ENCODE data around the gene MRPS6. TPM values are rescaled to one million over a fixed set of nuclear protein-coding genes. Genes with fewer than 3 reads are reported as not detected.

The MRPS6 gene
- total and polyA plus RNA-seq, 9 donors: 19.1 to 104 (median 46.5) TPM

DNA sequence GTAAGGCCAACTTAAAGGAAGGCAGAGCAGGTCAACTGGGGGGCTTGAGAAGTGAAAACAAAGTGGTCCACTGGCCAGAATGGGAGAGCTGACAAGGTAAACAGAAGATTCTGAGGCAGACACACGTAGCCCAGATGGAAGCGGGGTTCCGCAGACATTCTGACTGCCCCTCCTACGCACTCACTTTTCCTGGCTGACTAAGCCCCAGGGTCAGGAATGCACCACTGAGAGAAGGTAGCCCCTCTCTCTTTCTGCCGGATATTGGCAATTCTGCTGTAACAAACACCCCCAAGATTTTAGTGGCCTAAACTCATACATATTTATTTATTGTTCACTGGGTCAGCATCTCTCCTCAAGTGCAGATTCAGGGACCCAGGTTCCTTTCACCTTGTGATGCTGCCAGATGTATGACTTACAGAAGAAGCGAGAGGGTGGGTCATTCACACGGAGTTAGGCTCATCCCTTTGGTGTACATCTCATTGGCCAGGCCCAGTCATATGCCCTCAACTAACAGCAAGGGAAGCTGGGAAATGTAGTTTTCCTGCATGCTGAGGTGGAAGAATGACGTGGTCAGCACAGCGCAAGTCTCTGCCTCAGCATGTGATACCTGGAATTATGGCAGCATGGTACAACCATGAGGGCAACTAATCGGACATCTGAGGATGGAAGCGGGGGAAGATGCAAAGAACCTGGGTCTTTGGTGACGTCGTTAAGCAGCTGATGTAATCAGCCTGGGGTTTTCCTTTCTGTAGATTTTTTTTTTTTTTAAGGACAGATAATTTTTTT is 43.4 kb upstream of the MRPS6 start:
- H3K27ac ChIP-seq: no peak overlapping the region
- peak in 2 of 5 donors; percentile 18 to 38 for DNase-seq
- WGBS, 3 donors: 28 to 31% (median 31%) methylated on average over 13 of the region's 13 CpGs
- no peaks in the 10 kb centered on the region for H3K36me3 ChIP-seq
- intact Hi-C loops (cut with DNase I): no loop called here
- no peak for TF ChIP-seq POLR2A (IDR thresholded peaks at IDR 0.05)
- TF ChIP-seq, protein P1, sequence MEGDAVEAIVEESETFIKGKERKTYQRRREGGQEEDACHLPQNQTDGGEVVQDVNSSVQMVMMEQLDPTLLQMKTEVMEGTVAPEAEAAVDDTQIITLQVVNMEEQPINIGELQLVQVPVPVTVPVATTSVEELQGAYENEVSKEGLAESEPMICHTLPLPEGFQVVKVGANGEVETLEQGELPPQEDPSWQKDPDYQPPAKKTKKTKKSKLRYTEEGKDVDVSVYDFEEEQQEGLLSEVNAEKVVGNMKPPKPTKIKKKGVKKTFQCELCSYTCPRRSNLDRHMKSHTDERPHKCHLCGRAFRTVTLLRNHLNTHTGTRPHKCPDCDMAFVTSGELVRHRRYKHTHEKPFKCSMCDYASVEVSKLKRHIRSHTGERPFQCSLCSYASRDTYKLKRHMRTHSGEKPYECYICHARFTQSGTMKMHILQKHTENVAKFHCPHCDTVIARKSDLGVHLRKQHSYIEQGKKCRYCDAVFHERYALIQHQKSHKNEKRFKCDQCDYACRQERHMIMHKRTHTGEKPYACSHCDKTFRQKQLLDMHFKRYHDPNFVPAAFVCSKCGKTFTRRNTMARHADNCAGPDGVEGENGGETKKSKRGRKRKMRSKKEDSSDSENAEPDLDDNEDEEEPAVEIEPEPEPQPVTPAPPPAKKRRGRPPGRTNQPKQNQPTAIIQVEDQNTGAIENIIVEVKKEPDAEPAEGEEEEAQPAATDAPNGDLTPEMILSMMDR (IDR thresholded peaks at IDR 0.05): no peak
- TF ChIP-seq EP300 (IDR thresholded peaks at IDR 0.05): no peak
- H3K27me3 ChIP-seq: no peaks in the 10 kb centered on the region
- no peak overlapping the region for H3K4me3 ChIP-seq
- H3K4me1 ChIP-seq (ENCODE audit: insufficient read depth): peaks cover 2% of the 10 kb centered on the region
- H3K9me3 ChIP-seq: no peaks in the 10 kb centered on the region

DNA sequence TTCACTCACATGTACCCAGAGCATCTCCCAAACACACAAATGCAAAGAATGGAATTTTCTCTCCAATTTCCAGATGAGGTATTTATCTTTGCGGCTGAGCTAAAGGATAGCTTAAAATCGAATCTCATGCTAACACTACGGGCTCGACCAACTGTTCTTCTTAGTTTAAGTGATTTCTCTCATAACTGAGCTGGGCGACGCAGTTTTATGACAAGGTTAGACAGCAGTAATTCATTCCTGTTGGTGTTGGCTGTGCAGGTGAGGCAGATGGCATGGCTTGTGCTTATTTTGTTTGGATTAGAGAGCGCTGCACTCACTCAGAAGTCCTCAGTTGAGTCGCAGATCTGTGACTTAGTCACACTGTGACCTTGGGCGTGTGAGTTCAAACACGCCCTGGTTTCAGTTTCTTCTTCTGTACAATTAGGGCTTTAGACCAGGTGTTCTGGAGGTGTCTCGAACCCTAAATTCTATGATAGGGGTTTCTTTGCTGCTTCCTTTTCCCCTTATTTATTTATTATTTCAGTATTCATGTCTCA is 41.5 kb upstream of the MRPS6 start:
- TF ChIP-seq, protein P1 (IDR thresholded peaks at IDR 0.05): no peak
- no peak for TF ChIP-seq POLR2A (IDR thresholded peaks at IDR 0.05)
- no peak for TF ChIP-seq EP300 (IDR thresholded peaks at IDR 0.05)
- H3K27me3 ChIP-seq: no peaks in the 10 kb centered on the region
- no peaks in the 10 kb centered on the region for H3K9me3 ChIP-seq
- intact Hi-C loops (cut with DNase I): no loop called here
- no peaks in the 10 kb centered on the region for H3K36me3 ChIP-seq
- DNase-seq: no peak
- no peak overlapping the region for H3K4me3 ChIP-seq
- H3K27ac ChIP-seq: no peak overlapping the region
- WGBS, 3 donors: 85 to 87% (median 85%) methylated on average over 11 of the region's 11 CpGs
- peaks cover 2% of the 10 kb centered on the region for H3K4me1 ChIP-seq (ENCODE audit: insufficient read depth)

DNA sequence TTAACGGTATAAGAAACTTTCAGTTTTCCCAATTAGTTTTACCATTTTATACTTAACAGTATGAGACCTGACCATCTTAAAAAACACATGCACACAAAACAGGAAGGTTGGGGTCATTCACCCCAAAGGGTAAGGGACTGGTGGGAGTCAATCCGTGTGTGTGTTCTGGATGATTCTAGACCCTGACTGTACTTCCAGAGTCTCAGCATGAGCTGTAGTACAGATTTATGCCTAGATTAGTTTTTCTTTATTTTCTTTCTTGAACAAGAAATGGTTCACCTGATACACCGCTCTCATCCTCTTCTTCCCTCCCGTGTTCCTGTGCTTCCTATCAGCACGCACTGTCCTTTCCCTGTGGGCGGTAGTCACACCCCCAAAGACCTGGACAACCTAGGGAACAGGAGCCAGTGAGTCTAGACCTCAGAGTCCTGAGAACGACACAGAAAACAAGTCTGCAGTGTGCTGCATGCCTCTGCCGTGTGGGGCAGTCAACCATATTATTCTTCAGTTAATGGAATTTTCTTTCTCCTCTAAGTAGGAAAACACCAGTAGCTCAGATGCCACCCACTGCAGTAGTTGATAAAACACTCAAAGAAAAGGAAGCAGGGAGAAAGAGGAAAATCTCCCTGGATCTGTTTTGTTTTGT is 38.9 kb upstream of the MRPS6 start:
- intact Hi-C loops (cut with DNase I): no loop called here

DNA sequence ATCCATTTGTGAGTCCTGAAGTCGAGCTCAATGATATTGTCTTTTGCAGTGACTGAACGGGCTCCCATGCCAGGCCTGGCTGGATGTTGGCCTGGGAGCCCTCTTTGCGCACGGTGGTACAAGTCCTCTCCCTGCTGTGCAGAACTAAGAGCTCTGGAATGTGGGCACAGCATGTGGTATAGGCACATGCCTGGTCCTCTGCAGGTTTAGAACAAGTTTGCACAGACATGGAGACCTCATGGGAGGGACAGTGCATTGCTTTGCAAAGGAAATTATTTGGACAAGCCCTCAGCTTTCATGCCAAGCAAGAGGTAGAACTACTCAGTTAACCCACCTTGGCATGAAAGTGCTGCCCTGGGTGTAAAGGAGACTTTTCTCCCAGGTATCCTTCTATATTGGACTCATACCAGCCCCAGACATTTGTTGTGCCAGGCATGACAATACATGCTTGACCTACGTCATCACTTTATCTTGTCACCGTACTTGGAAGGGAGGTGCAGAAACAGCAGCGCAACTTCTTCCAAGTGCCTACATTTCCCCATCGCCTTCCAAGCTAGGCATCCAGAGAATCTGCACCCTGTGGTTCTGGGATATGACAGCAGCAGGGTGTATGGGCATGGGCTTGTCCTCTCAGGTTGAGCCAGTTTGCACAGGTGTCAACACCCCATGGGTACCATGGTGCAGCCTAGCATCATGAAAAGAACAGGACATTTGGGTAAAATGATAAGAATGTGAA is 37.6 kb upstream of the MRPS6 start:
- Histone ChIP-seq H3K27ac (no peak overlapping the region), H3K4me1 (ENCODE audit: insufficient read depth) (peaks cover 2% of the 10 kb centered on the region), H3K36me3 (no peaks in the 10 kb centered on the region), H3K27me3 (no peaks in the 10 kb centered on the region), H3K9me3 (no peaks in the 10 kb centered on the region), H3K4me3 (no peak overlapping the region)
- DNase-seq: no peak
- TF ChIP-seq POLR2A (IDR thresholded peaks at IDR 0.05) (no peak), EP300 (IDR thresholded peaks at IDR 0.05) (no peak)
- TF ChIP-seq, protein P1 (IDR thresholded peaks at IDR 0.05): no peak
- intact Hi-C loops (cut with DNase I): no loop called here
- 94 to 98% (median 95%) methylated on average over 8 of the region's 8 CpGs for WGBS, 3 donors

More for the DNA sequence above, 38.9 kb upstream of the MRPS6 start:
- Histone ChIP-seq H3K9me3 (no peaks in the 10 kb centered on the region), H3K27me3 (no peaks in the 10 kb centered on the region), H3K27ac (no peak overlapping the region), H3K4me3 (no peak overlapping the region), H3K4me1 (ENCODE audit: insufficient read depth) (peaks cover 2% of the 10 kb centered on the region), H3K36me3 (no peaks in the 10 kb centered on the region)
- no peak for TF ChIP-seq EP300 (IDR thresholded peaks at IDR 0.05)
- TF ChIP-seq, protein P1 (IDR thresholded peaks at IDR 0.05): no peak
- no peak for TF ChIP-seq POLR2A (IDR thresholded peaks at IDR 0.05)
- no peak for DNase-seq
- 36 to 46% (median 42%) methylated on average over 8 of the region's 8 CpGs for WGBS, 3 donors
